ENCODE measurements around the gene NETO2.

The NETO2 gene

DNA sequence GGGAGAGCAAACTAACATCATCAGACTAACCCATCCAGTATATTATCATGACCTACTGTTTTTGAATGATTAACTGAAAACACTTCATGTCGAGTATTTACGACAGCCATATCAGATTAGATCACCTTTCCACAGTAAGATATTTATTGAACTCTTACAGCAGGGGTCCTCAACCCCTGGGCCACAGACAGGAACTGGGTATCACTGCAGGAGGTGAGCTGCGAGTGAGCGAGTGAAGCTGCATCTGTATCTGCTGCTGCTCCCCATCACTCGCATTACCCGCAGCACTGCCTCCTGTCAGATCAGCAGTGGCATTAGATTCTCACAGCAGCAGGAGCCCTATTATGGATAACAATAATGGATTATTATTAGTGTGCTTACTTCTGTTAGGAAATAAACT is 59.5 kb downstream of the NETO2 start:
- H3K27me3 ChIP-seq (ENCODE audit: control insufficient read depth, insufficient read depth, low read length) = no peaks in the 10 kb centered on the region
- H3K9ac ChIP-seq (ENCODE audit: low read depth, low read length) = no peak overlapping the region
- H3K4me3 ChIP-seq (ENCODE audit: low read depth, low read length) = no peak overlapping the region
- H3K9me3 ChIP-seq (ENCODE audit: control insufficient read depth, insufficient read depth, low read length) = no peaks in the 10 kb centered on the region
- no peak overlapping the region for H3K27ac ChIP-seq (ENCODE audit: low read depth, low read length)
- peaks cover 4% of the 10 kb centered on the region; the same call in 1 of the 2 replicates for H3K36me3 ChIP-seq (ENCODE audit: control insufficient read depth, insufficient read depth, low read length)
- H3K4me1 ChIP-seq (ENCODE audit: control insufficient read depth, insufficient read depth, low read length) = peaks cover 15% of the 10 kb centered on the region

- H3K9me3 ChIP-seq (ENCODE audit: control insufficient read depth, insufficient read depth, low read length) = no peaks in the 10 kb centered on the region
- no peak overlapping the region for H3K27ac ChIP-seq (ENCODE audit: low read depth, low read length)
- H3K4me1 ChIP-seq (ENCODE audit: control insufficient read depth, insufficient read depth, low read length) = peaks cover 15% of the 10 kb centered on the region
- no peak overlapping the region for H3K9ac ChIP-seq (ENCODE audit: low read depth, low read length)
- H3K4me3 ChIP-seq (ENCODE audit: low read depth, low read length) = no peak overlapping the region
- no peaks in the 10 kb centered on the region for H3K27me3 ChIP-seq (ENCODE audit: control insufficient read depth, insufficient read depth, low read length)
- H3K36me3 ChIP-seq (ENCODE audit: control insufficient read depth, insufficient read depth, low read length) = peaks cover 4% of the 10 kb centered on the region; the same call in 1 of the 2 replicates
Measured at GRCh38 chr16:47082099-47082865, 61.5 kb downstream of the NETO2 start.

GRCh38 chr16:47081115-47081514 is 62.6 kb downstream of the NETO2 start:
- Histone ChIP-seq H3K27me3 (ENCODE audit: control insufficient read depth, insufficient read depth, low read length) (no peaks in the 10 kb centered on the region), H3K36me3 (ENCODE audit: control insufficient read depth, insufficient read depth, low read length) (peaks cover 4% of the 10 kb centered on the region; the same call in 1 of the 2 replicates), H3K9me3 (ENCODE audit: control insufficient read depth, insufficient read depth, low read length) (no peaks in the 10 kb centered on the region), H3K27ac (ENCODE audit: low read depth, low read length) (no peak overlapping the region), H3K9ac (ENCODE audit: low read depth, low read length) (no peak overlapping the region), H3K4me1 (ENCODE audit: control insufficient read depth, insufficient read depth, low read length) (peaks cover 21% of the 10 kb centered on the region), H3K4me3 (ENCODE audit: low read depth, low read length) (no peak overlapping the region)

- Histone ChIP-seq H3K9me3 (ENCODE audit: control insufficient read depth, insufficient read depth, low read length) (no peaks in the 10 kb centered on the region), H3K27me3 (ENCODE audit: control insufficient read depth, insufficient read depth, low read length) (no peaks in the 10 kb centered on the region), H3K9ac (ENCODE audit: low read depth, low read length) (no peak overlapping the region), H3K36me3 (ENCODE audit: control insufficient read depth, insufficient read depth, low read length) (peaks cover 4% of the 10 kb centered on the region; the same call in 1 of the 2 replicates), H3K4me1 (ENCODE audit: control insufficient read depth, insufficient read depth, low read length) (peaks cover 21% of the 10 kb centered on the region), H3K4me3 (ENCODE audit: low read depth, low read length) (peak overlapping the region; percentile 14; the same call in 1 of the 2 replicates), H3K27ac (ENCODE audit: low read depth, low read length) (peak overlapping the region; percentile 78)
Measured at GRCh38 chr16:47079860-47080259, 63.9 kb downstream of the NETO2 start.

DNA sequence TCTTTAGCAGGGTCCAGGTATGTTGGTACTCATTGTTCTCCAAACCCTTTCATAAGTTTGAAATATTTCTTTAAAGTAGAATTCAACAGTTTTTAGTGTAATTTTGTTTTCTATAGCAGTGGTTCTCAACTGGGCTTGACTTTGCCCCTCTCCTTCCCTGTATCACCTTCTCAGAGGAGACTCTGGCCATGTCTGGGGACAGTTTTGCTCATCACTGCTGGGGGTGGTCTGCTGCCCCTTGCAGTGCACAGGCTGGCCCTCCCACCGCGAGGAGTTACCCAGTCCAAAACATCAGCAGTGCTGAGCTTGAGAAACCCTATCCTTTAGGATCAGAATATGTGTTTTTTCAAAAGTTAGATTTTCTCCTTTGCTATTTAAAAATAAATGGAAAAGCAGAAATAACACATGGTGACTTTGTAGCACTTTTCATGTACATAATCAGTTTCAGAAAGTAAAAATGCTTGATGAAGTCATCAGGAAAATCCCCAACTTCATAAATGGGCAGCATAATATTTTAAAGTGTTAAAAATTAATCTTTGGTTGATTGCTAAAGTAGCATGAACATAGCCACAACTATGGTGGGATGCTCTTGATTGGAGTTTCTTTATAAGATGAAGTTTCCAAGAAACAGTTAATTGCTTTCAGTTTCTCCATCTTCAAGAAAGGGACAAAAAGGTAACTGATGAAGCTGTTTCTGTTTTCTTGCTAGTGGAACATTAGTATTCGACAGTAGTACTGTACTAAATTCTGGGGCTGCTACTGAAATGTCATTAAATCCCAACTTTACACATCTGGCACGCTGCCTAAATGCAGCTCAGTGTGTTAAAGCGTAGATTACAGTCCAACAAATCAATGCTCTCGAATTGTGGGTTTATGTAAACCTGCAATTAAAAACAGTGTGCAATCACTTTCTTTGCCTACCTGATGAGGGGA is 70.3 kb downstream of the NETO2 start:
- no peaks in the 10 kb centered on the region for H3K9me3 ChIP-seq (ENCODE audit: control insufficient read depth, insufficient read depth, low read length)
- no peak overlapping the region for H3K4me3 ChIP-seq (ENCODE audit: low read depth, low read length)
- no peaks in the 10 kb centered on the region for H3K36me3 ChIP-seq (ENCODE audit: control insufficient read depth, insufficient read depth, low read length)
- no peaks in the 10 kb centered on the region for H3K27me3 ChIP-seq (ENCODE audit: control insufficient read depth, insufficient read depth, low read length)
- peaks cover 7% of the 10 kb centered on the region for H3K4me1 ChIP-seq (ENCODE audit: control insufficient read depth, insufficient read depth, low read length)
- no peak overlapping the region for H3K27ac ChIP-seq (ENCODE audit: low read depth, low read length)
- H3K9ac ChIP-seq (ENCODE audit: low read depth, low read length) = no peak overlapping the region

- H3K27me3 ChIP-seq (ENCODE audit: control insufficient read depth, insufficient read depth, low read length) = no peaks in the 10 kb centered on the region
- no peak overlapping the region for H3K9ac ChIP-seq (ENCODE audit: low read depth, low read length)
- peaks cover 7% of the 10 kb centered on the region for H3K4me1 ChIP-seq (ENCODE audit: control insufficient read depth, insufficient read depth, low read length)
- no peak overlapping the region for H3K27ac ChIP-seq (ENCODE audit: low read depth, low read length)
- H3K9me3 ChIP-seq (ENCODE audit: control insufficient read depth, insufficient read depth, low read length) = no peaks in the 10 kb centered on the region
- no peak overlapping the region for H3K4me3 ChIP-seq (ENCODE audit: low read depth, low read length)
- no peaks in the 10 kb centered on the region for H3K36me3 ChIP-seq (ENCODE audit: control insufficient read depth, insufficient read depth, low read length)
Measured at GRCh38 chr16:47072158-47072557, 71.6 kb downstream of the NETO2 start.

- H3K4me1 ChIP-seq (ENCODE audit: control insufficient read depth, insufficient read depth, low read length) = no peaks in the 10 kb centered on the region
- H3K27ac ChIP-seq (ENCODE audit: low read depth, low read length) = no peak overlapping the region
- no peaks in the 10 kb centered on the region for H3K9me3 ChIP-seq (ENCODE audit: control insufficient read depth, insufficient read depth, low read length)
- no peaks in the 10 kb centered on the region for H3K27me3 ChIP-seq (ENCODE audit: control insufficient read depth, insufficient read depth, low read length)
- H3K36me3 ChIP-seq (ENCODE audit: control insufficient read depth, insufficient read depth, low read length) = no peaks in the 10 kb centered on the region
- H3K9ac ChIP-seq (ENCODE audit: low read depth, low read length) = no peak overlapping the region
- no peak overlapping the region for H3K4me3 ChIP-seq (ENCODE audit: low read depth, low read length)
Measured at GRCh38 chr16:47069841-47070584, 73.7 kb downstream of the NETO2 start.

DNA sequence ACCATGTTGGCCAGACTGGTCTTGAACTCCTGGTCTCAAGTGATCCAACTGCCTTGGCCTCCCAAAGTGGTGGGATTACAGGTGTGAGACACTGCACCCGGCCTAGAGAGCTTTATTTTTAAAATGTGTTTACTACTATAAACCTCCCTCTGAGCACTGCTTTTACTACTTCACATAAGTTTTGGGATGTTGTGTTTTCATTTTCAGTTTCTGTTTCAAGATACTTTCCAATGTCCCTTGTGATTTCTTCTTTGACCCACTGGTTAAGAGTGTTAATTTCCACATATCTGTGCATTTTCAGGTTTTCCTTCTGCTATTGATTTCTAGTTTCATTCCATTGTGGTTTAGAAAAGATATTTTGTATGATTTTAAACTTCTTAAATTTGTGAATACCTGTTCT is 74.4 kb downstream of the NETO2 start:
- Histone ChIP-seq H3K4me3 (ENCODE audit: low read depth, low read length) (no peak overlapping the region), H3K9ac (ENCODE audit: low read depth, low read length) (no peak overlapping the region), H3K27ac (ENCODE audit: low read depth, low read length) (no peak overlapping the region), H3K36me3 (ENCODE audit: control insufficient read depth, insufficient read depth, low read length) (no peaks in the 10 kb centered on the region), H3K4me1 (ENCODE audit: control insufficient read depth, insufficient read depth, low read length) (no peaks in the 10 kb centered on the region), H3K9me3 (ENCODE audit: control insufficient read depth, insufficient read depth, low read length) (no peaks in the 10 kb centered on the region), H3K27me3 (ENCODE audit: control insufficient read depth, insufficient read depth, low read length) (no peaks in the 10 kb centered on the region)

- H3K9me3 ChIP-seq (ENCODE audit: control insufficient read depth, insufficient read depth, low read length) = no peaks in the 10 kb centered on the region
- no peaks in the 10 kb centered on the region for H3K27me3 ChIP-seq (ENCODE audit: control insufficient read depth, insufficient read depth, low read length)
- H3K4me1 ChIP-seq (ENCODE audit: control insufficient read depth, insufficient read depth, low read length) = no peaks in the 10 kb centered on the region
- no peaks in the 10 kb centered on the region for H3K36me3 ChIP-seq (ENCODE audit: control insufficient read depth, insufficient read depth, low read length)
- H3K4me3 ChIP-seq (ENCODE audit: low read depth, low read length) = no peak overlapping the region
- no peak overlapping the region for H3K27ac ChIP-seq (ENCODE audit: low read depth, low read length)
- H3K9ac ChIP-seq (ENCODE audit: low read depth, low read length) = no peak overlapping the region
Measured at GRCh38 chr16:47067203-47067602, 76.5 kb downstream of the NETO2 start.

- Histone ChIP-seq H3K36me3 (ENCODE audit: control insufficient read depth, insufficient read depth, low read length) (no peaks in the 10 kb centered on the region), H3K9ac (ENCODE audit: low read depth, low read length) (no peak overlapping the region), H3K4me3 (ENCODE audit: low read depth, low read length) (no peak overlapping the region), H3K27ac (ENCODE audit: low read depth, low read length) (no peak overlapping the region), H3K27me3 (ENCODE audit: control insufficient read depth, insufficient read depth, low read length) (no peaks in the 10 kb centered on the region), H3K4me1 (ENCODE audit: control insufficient read depth, insufficient read depth, low read length) (no peaks in the 10 kb centered on the region), H3K9me3 (ENCODE audit: control insufficient read depth, insufficient read depth, low read length) (no peaks in the 10 kb centered on the region)
Measured at GRCh38 chr16:47065766-47066688, 77.7 kb downstream of the NETO2 start.
